Epithelial cell of prostate (primary cell): ENCODE measurements around the gene PDE4B.

Source experiments
- DNase-seq: peaks from one replicate; pipeline ENCODE4 v3.0.0-alpha.2; 2011; ENCODE audit warnings: low read depth, low spot score
- H3K27ac ChIP-seq: fragments of 450-650 bp; 2 replicates; pipeline ENCODE4 v1.5.1; 2017; ENCODE audit warnings: mild to moderate bottlenecking

PDE4B gene

GRCh38 chr1:65792669-65793358 is at the start of gene PDE4B:
Gene PDE4B (plus strand): TSS chr1:65792895.
- H3K27ac ChIP-seq = no peak within 1 kb of the TSS
- no peak for DNase-seq

GRCh38 chr1:65744731-65745130 is 48.0 kb upstream of the PDE4B start:
- DNase-seq = no peak
- no peak overlapping the region for H3K27ac ChIP-seq

- no peak overlapping the region for H3K27ac ChIP-seq
- no peak for DNase-seq
Observed at GRCh38 chr1:65751961-65752360, 40.7 kb upstream of the PDE4B start.

- DNase-seq = no peak
- no peak overlapping the region for H3K27ac ChIP-seq
Observed at GRCh38 chr1:65756616-65757015, 36.1 kb upstream of the PDE4B start.

GRCh38 chr1:65757531-65757930 is 35.2 kb upstream of the PDE4B start:
- H3K27ac ChIP-seq = no peak overlapping the region
- no peak for DNase-seq

- DNase-seq = no peak
Observed at GRCh38 chr1:65758128-65758527, 34.6 kb upstream of the PDE4B start.

GRCh38 chr1:65759516-65759915 is 33.2 kb upstream of the PDE4B start:
- no peak for DNase-seq
- no peak overlapping the region for H3K27ac ChIP-seq

More at GRCh38 chr1:65758128-65758527, 34.6 kb upstream of the PDE4B start:
- no peak overlapping the region for H3K27ac ChIP-seq

GRCh38 chr1:65762081-65762862 is 30.4 kb upstream of the PDE4B start:
- no peak overlapping the region for H3K27ac ChIP-seq
- DNase-seq = peak; percentile 40

GRCh38 chr1:65764052-65764451 is 28.6 kb upstream of the PDE4B start:
- H3K27ac ChIP-seq = no peak overlapping the region
- DNase-seq = no peak

- no peak overlapping the region for H3K27ac ChIP-seq
- no peak for DNase-seq
Observed at GRCh38 chr1:65765631-65766030, 27.1 kb upstream of the PDE4B start.

- H3K27ac ChIP-seq = no peak overlapping the region
- no peak for DNase-seq
Observed at GRCh38 chr1:65769636-65770035, 23.1 kb upstream of the PDE4B start.

- no peak overlapping the region for H3K27ac ChIP-seq
- no peak for DNase-seq
Observed at GRCh38 chr1:65772607-65773006, 20.1 kb upstream of the PDE4B start.

GRCh38 chr1:65773391-65774123 is 19.1 kb upstream of the PDE4B start:
- H3K27ac ChIP-seq = no peak overlapping the region
- no peak for DNase-seq

GRCh38 chr1:65788762-65789161 is 3.9 kb upstream of the PDE4B start:
- DNase-seq = no peak
- no peak overlapping the region for H3K27ac ChIP-seq

- DNase-seq = no peak
- H3K27ac ChIP-seq = no peak overlapping the region
Observed at GRCh38 chr1:65791396-65791795, 1.3 kb upstream of the PDE4B start.

GRCh38 chr1:65791801-65792668 is 660 bp upstream of the PDE4B start:
- DNase-seq = no peak
- H3K27ac ChIP-seq = no peak overlapping the region

GRCh38 chr1:65793359-65793732 is 651 bp downstream of the PDE4B start:
- H3K27ac ChIP-seq = no peak overlapping the region
- DNase-seq = no peak

- DNase-seq = no peak
- no peak overlapping the region for H3K27ac ChIP-seq
Observed at GRCh38 chr1:65795311-65795710, 2.6 kb downstream of the PDE4B start.

GRCh38 chr1:65799601-65800000 is 6.9 kb downstream of the PDE4B start:
- no peak overlapping the region for H3K27ac ChIP-seq
- DNase-seq = no peak

GRCh38 chr1:65804584-65804983 is 11.9 kb downstream of the PDE4B start:
- no peak for DNase-seq
- H3K27ac ChIP-seq = no peak overlapping the region
